OCI-LY1 (cell line): ENCODE results near the gene TRABD2B.

Source experiments
- H2AFZ ChIP-seq: fragments of 200-600 bp; sonication (generic), shearing (Covaris generic); 2 replicates; pipeline ENCODE4 v1.6.0; 2014; ENCODE audit warnings: antibody characterized with exemption, mild to moderate bottlenecking, low read length
- H3F3A ChIP-seq: fragments of 200-600 bp; sonication (generic), shearing (Covaris generic); 2 replicates; pipeline ENCODE4 v1.6.0; 2014; ENCODE audit warnings: mild to moderate bottlenecking, antibody characterized with exemption, low read length, moderate library complexity; ENCODE audit not compliant: insufficient read depth
- H3K27ac ChIP-seq: fragments of 200-600 bp; sonication (generic); 2 replicates; pipeline ENCODE4 v1.5.1; 2014; ENCODE audit warnings: low read length, mixed run types, mild to moderate bottlenecking, low read depth; ENCODE audit not compliant: poor library complexity, severe bottlenecking
- H3K27me3 ChIP-seq: fragments of 200-600 bp; sonication (generic); 2 replicates; pipeline ENCODE4 v1.6.0; 2014; ENCODE audit warnings: antibody characterized with exemption, mild to moderate bottlenecking, low read length, moderate library complexity; ENCODE audit not compliant: insufficient read depth
- H3K36me3 ChIP-seq: fragments of 200-600 bp; sonication (generic); 2 replicates; pipeline ENCODE4 v1.6.1; 2014; ENCODE audit warnings: mild to moderate bottlenecking, antibody characterized with exemption, low read length, moderate library complexity, mixed read lengths; ENCODE audit not compliant: insufficient read depth
- H3K4me1 ChIP-seq: fragments of 200-600 bp; sonication (generic); 2 replicates; pipeline ENCODE4 v1.5.1; 2014; ENCODE audit warnings: mild to moderate bottlenecking, low read length, moderate library complexity; ENCODE audit not compliant: insufficient read depth, severe bottlenecking
- H3K4me2 ChIP-seq: fragments of 200-600 bp; sonication (generic), shearing (Covaris generic); 2 replicates; pipeline ENCODE4 v1.6.1; 2014; ENCODE audit warnings: low read length
- H3K4me3 ChIP-seq: fragments of 200-600 bp; sonication (generic); 2 replicates; pipeline ENCODE4 v1.5.1; 2014; ENCODE audit warnings: low read length, low read depth, mild to moderate bottlenecking, mixed read lengths; ENCODE audit not compliant: poor library complexity, severe bottlenecking
- H3K79me2 ChIP-seq: fragments of 200-600 bp; shearing (Covaris generic); 2 replicates; pipeline ENCODE4 v1.6.1; 2016; ENCODE audit warnings: mixed run types, low read length, mixed read lengths; ENCODE audit not compliant: insufficient read depth
- H3K9ac ChIP-seq: fragments of 200-600 bp; sonication (generic), shearing (Covaris generic); 2 replicates; pipeline ENCODE4 v1.6.1; 2014; ENCODE audit warnings: mild to moderate bottlenecking, low read length, mixed read lengths
- H3K9me2 ChIP-seq: fragments of 200-600 bp; sonication (generic), shearing (Covaris generic); 2 replicates; pipeline ENCODE4 v1.6.1; 2014; ENCODE audit warnings: low read depth, mild to moderate bottlenecking, low read length, mixed read lengths
- H3K9me3 ChIP-seq: fragments of 200-600 bp; shearing (Covaris generic); 2 replicates; pipeline ENCODE4 v1.6.1; 2014; ENCODE audit warnings: low read length, mixed read lengths
- H4K20me1 ChIP-seq: fragments of 200-600 bp; sonication (generic), shearing (Covaris generic); 2 replicates; pipeline ENCODE4 v1.6.0; 2016; ENCODE audit warnings: mild to moderate bottlenecking, low read length; ENCODE audit not compliant: insufficient read depth
- CTCF ChIP-seq: fragments of 200-600 bp; sonication (generic), shearing (Covaris generic); IDR thresholded peaks from 2 replicates; pipeline ENCODE4 v1.5.1; 2017; ENCODE audit warnings: mild to moderate bottlenecking, antibody characterized with exemption, low read length, moderate library complexity, mixed read lengths
- EZH2 ChIP-seq: fragments of 200-600 bp; sonication (generic), shearing (Covaris generic); IDR thresholded peaks from 2 replicates; pipeline ENCODE4 v1.8.0; 2017; ENCODE audit warnings: borderline replicate concordance, mixed run types, mild to moderate bottlenecking, antibody characterized with exemption, low read length, moderate library complexity, mixed read lengths

TRABD2B gene

GRCh38 chr1:47852006-47852718 lies 145.0 kb downstream of the TRABD2B start:
- Histone ChIP-seq H3K9me2 (no peaks in the 10 kb centered on the region), H2AFZ (no peak overlapping the region), H3K79me2 (no peaks in the 10 kb centered on the region), H3K9me3 (no peaks in the 10 kb centered on the region), H3K4me1 (no peaks in the 10 kb centered on the region), H3K4me2 (no peak overlapping the region), H3K4me3 (no peak overlapping the region), H4K20me1 (no peaks in the 10 kb centered on the region), H3K36me3 (no peaks in the 10 kb centered on the region), H3K9ac (no peak overlapping the region), H3K27me3 (no peaks in the 10 kb centered on the region), H3K27ac (no peak overlapping the region), H3F3A (no peaks in the 10 kb centered on the region)
- no peak for TF ChIP-seq CTCF
- no peak for TF ChIP-seq EZH2

DNA sequence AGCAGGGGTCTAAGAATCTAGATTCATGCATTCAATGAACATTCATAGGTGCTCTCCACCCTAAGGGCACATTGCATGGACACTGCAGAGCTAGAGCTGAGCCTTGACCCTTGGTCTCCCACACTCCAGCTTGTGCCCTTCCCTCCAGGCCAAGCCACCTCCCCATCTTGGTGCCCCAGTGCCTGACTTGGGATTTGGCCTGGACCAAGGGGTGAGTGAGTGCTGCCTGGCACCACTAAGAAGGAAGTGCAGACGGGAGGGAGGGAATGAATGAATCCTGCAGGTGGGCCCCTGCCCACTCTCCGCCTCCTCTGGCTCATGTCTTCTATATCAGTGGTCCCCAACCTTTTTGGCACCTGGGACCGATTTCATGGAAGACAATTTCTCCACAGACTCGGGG lies 146.7 kb downstream of the TRABD2B start:
- H3K4me2 ChIP-seq: no peak overlapping the region
- H2AFZ ChIP-seq: no peak overlapping the region
- no peaks in the 10 kb centered on the region for H3K4me1 ChIP-seq

GRCh38 chr1:47849591-47850261 lies 147.5 kb downstream of the TRABD2B start:
- TF ChIP-seq CTCF (no peak), EZH2 (no peak)
- no peak overlapping the region for H3K4me2 ChIP-seq
- H2AFZ ChIP-seq: no peak overlapping the region
- no peak overlapping the region for H3K9ac ChIP-seq
- no peaks in the 10 kb centered on the region for H3K9me3 ChIP-seq
- H3K27me3 ChIP-seq: no peaks in the 10 kb centered on the region
- H3K4me3 ChIP-seq: no peak overlapping the region
- H4K20me1 ChIP-seq: no peaks in the 10 kb centered on the region
- no peaks in the 10 kb centered on the region for H3K36me3 ChIP-seq
- no peaks in the 10 kb centered on the region for H3K4me1 ChIP-seq
- no peaks in the 10 kb centered on the region for H3F3A ChIP-seq
- no peaks in the 10 kb centered on the region for H3K9me2 ChIP-seq
- H3K27ac ChIP-seq: no peak overlapping the region
- no peaks in the 10 kb centered on the region for H3K79me2 ChIP-seq

More for the DNA sequence above, 146.7 kb downstream of the TRABD2B start:
- H3K27me3 ChIP-seq: no peaks in the 10 kb centered on the region
- no peak overlapping the region for H3K4me3 ChIP-seq
- no peaks in the 10 kb centered on the region for H3K9me2 ChIP-seq
- no peak overlapping the region for H3K9ac ChIP-seq
- no peak for TF ChIP-seq CTCF
- no peak for TF ChIP-seq EZH2
- H4K20me1 ChIP-seq: no peaks in the 10 kb centered on the region
- no peaks in the 10 kb centered on the region for H3K36me3 ChIP-seq
- H3K79me2 ChIP-seq: no peaks in the 10 kb centered on the region
- H3F3A ChIP-seq: no peaks in the 10 kb centered on the region
- H3K27ac ChIP-seq: no peak overlapping the region
- no peaks in the 10 kb centered on the region for H3K9me3 ChIP-seq
